B cell (primary cell): Measurements from ENCODE around the gene NPSR1. TPM values are rescaled to one million over a fixed set of nuclear protein-coding genes. Genes with fewer than 3 reads are reported as not detected.

Experiments used
- ATAC-seq: fragments of 200-7000 bp; cut with Tn5 transposase; one replicate; pipeline ENCODE4 v1.10.0; 2021; ENCODE audit warnings: low read depth, mild to moderate bottlenecking, moderate number of reproducible peaks, moderate library complexity
- CTCF ChIA-PET: fragments of 350-600 bp; sonication (Branson Sonifier 250); formaldehyde crosslinking; loops from one replicate; lab custom pipeline; 2021; ENCODE audit warnings: antibody characterized with exemption, inconsistent platforms; lab: Charles Lee
- POLR2A ChIA-PET: fragments of 350-600 bp; sonication (Branson Sonifier 250); formaldehyde crosslinking; loops from one replicate; lab custom pipeline; 2021; ENCODE audit warnings: antibody characterized with exemption; lab: Charles Lee
- DNase-seq: peaks from one replicate; pipeline ENCODE4 v3.0.0; 2013
- H2AFZ ChIP-seq: 2 replicates; pipeline ENCODE4 v1.6.1; 2012; ENCODE audit warnings: mild to moderate bottlenecking, low read depth, low read length; ENCODE audit not compliant: insufficient read depth, poor library complexity, severe bottlenecking
- H3K27ac ChIP-seq, 2 donors: 1 replicate in 1 of 2; 2 replicates in 1 of 2; pipeline ENCODE4 v1.5.1; 2012 to 2013; ENCODE audit warnings: low read length in 2 of 2, mild to moderate bottlenecking in 2 of 2, moderate library complexity in 1 of 2
- H3K27me3 ChIP-seq, 4 experiments: fragments of 200-600 bp in 1 of 4; sonication (generic) in 1 of 4; replicated peaks in 1 of 4; 1 replicate in 2 of 4; 2 replicates in 2 of 4; pipeline versions ENCODE4 v1.6.1 to v1.7.0; 2013 to 2016; ENCODE audit warnings: low read length in 3 of 4, mild to moderate bottlenecking in 2 of 4, mixed read lengths in 1 of 4, moderate library complexity in 1 of 4; ENCODE audit not compliant: insufficient read depth in 4 of 4, control insufficient read depth in 3 of 4; ENCODE audit errors: control extremely low read depth in 1 of 4
- H3K36me3 ChIP-seq, 2 experiments: replicated peaks in 1 of 2; 1 replicate in 1 of 2; 2 replicates in 1 of 2; pipeline versions ENCODE4 v1.6.1 to v1.7.1; 2013; ENCODE audit warnings: low read length in 1 of 2; ENCODE audit not compliant: insufficient read depth in 2 of 2, control insufficient read depth in 1 of 2; ENCODE audit errors: control extremely low read depth in 1 of 2, extremely low read depth in 1 of 2
- H3K4me1 ChIP-seq, 2 donors: fragments of 200-600 bp in 1 of 2; sonication (generic) in 1 of 2; 1 replicate in 1 of 2; 2 replicates in 1 of 2; pipeline versions ENCODE4 v1.5.1 to v1.6.1; 2013 to 2017; ENCODE audit warnings: low read length in 2 of 2; ENCODE audit not compliant: control insufficient read depth in 2 of 2, insufficient read depth in 2 of 2
- H3K4me2 ChIP-seq: replicated peaks from 2 replicates; pipeline ENCODE3; 2012; ENCODE audit warnings: mild to moderate bottlenecking, low read depth, low read length; ENCODE audit not compliant: poor library complexity, severe bottlenecking
- H3K4me3 ChIP-seq, 5 experiments: fragments of 200-600 bp in 1 of 5; sonication (generic) in 1 of 5; 1 replicate in 3 of 5; 2 replicates in 2 of 5; pipeline versions ENCODE4 v1.5.1 to v1.7.0; 2011 to 2016; ENCODE audit warnings: low read length in 4 of 5, mild to moderate bottlenecking in 4 of 5, low read depth in 2 of 5, control low read depth in 1 of 5, moderate library complexity in 1 of 5; ENCODE audit not compliant: insufficient read depth in 1 of 5; ENCODE audit errors: control extremely low read depth in 1 of 5, extremely low read depth in 1 of 5
- H3K79me2 ChIP-seq: fragments of 200-600 bp; sonication (generic); one replicate; pipeline ENCODE4 v1.6.0; 2016; ENCODE audit warnings: low read length; ENCODE audit not compliant: control insufficient read depth, insufficient read depth
- H3K9ac ChIP-seq: fragments of 200-600 bp; sonication (generic); 2 replicates; pipeline ENCODE4 v1.6.1; 2017; ENCODE audit warnings: mild to moderate bottlenecking, low read length, moderate library complexity
- H3K9me3 ChIP-seq, 3 donors: one replicate each; pipeline versions ENCODE4 v1.6.1 to v1.7.1; 2013; ENCODE audit warnings: low read length in 2 of 3; ENCODE audit not compliant: control insufficient read depth in 2 of 3, insufficient read depth in 1 of 3; ENCODE audit errors: control extremely low read depth in 1 of 3
- H4K20me1 ChIP-seq: 2 replicates; pipeline ENCODE4 v1.6.0; 2012; ENCODE audit warnings: mild to moderate bottlenecking, low read length; ENCODE audit not compliant: insufficient read depth, control insufficient read depth, poor library complexity, severe bottlenecking
- H3K27ac Mint-ChIP-seq: one replicate; pipeline ENCODE4 v1.8.0; 2021; ENCODE audit warnings: mixed read lengths
- H3K27me3 Mint-ChIP-seq: one replicate; pipeline ENCODE4 v1.8.0; 2021; ENCODE audit warnings: mixed read lengths
- H3K4me1 Mint-ChIP-seq: one replicate; pipeline ENCODE4 v1.8.0; 2021; ENCODE audit warnings: mixed read lengths
- H3K4me3 Mint-ChIP-seq: one replicate; pipeline ENCODE4 v1.8.0; 2021; ENCODE audit warnings: mixed read lengths
- H3K9me3 Mint-ChIP-seq: one replicate; pipeline ENCODE4 v1.8.0; 2022; ENCODE audit warnings: mixed read lengths; ENCODE audit not compliant: insufficient read depth
- EZH2 ChIP-seq: IDR thresholded peaks from 2 replicates; pipeline ENCODE4 v1.6.1; 2012; ENCODE audit warnings: borderline replicate concordance, low read depth, mild to moderate bottlenecking, moderate library complexity, low read length; ENCODE audit not compliant: insufficient read depth, poor library complexity, severe bottlenecking
- WGBS: methylation state at CpG from one replicate; pipeline ENCODE4 v1.1.5; 2013; ENCODE audit warnings: missing lambda C conversion rate; ENCODE audit not compliant: insufficient coverage; 5-methylcytosine and 5-hydroxymethylcytosine counted together
- intact Hi-C: fragments of 100-400 bp; cut with micrococcal nuclease; formaldehyde crosslinking; loops from one replicate; pipeline ENCODE4 v1.10.0; 2022
- polyA plus RNA-seq: library from polyadenylated mRNA; depleted of rRNA; stranded (reverse); fragments of >200 nt; gene quantifications from 2 replicates; pipeline ENCODE4 v1.2.3, GENCODE V29; 2012
- total RNA-seq, 2 donors: library from RNA; stranded (reverse); fragments of 120-200 nt in 1 of 2; gene quantifications; 1 replicate in 1 of 2; 2 replicates in 1 of 2; pipeline versions ENCODE4 v1.2.3 to v1.2.4, GENCODE V29; 2013 to 2022
- TF ChIP-seq, protein P1 (sequence below): fragments of 200-600 bp; IDR thresholded peaks from one replicate; pipeline ENCODE4 v1.8.0; 2022; ENCODE audit warnings: antibody characterized with exemption, mild to moderate bottlenecking

NPSR1 gene
- total and polyA plus RNA-seq, 2 donors (not counting 1 experiment from before 2014, with no cell fraction given): not detected

DNA sequence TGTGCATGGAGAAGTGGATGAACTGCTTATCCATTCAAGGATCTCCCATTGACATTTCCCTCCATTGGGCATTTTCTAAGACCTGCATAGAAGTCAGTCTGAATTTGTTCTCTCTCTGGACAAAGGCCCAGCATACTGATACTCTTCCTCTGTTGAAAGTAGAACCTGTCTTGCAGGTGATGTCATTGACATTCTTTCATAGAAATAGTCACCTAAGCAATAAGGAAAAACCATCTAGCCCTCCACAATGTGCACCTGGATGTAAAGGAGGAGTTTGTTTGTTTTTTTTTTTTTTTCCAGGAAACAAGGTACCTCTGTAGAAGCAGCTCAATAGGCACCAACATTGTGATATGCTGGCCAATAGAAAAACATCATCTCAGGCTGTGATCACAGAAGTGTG, 228.8 kb downstream of the NPSR1 start:
- H4K20me1 ChIP-seq: no peaks in the 10 kb centered on the region
- DNase-seq (no peak), ATAC-seq (no peak)
- TF ChIP-seq EZH2: no peak
- no peaks in the 10 kb centered on the region for H3K79me2 ChIP-seq
- no peak overlapping the region for H3K4me2 ChIP-seq
- Mint-ChIP-seq H3K27me3 (peaks cover 4% of the 10 kb centered on the region), H3K9me3 (peaks cover 2% of the 10 kb centered on the region), H3K4me3 (no peak overlapping the region), H3K4me1 (no peaks in the 10 kb centered on the region), H3K27ac (no peak overlapping the region)
- H3K4me3 ChIP-seq: no peak overlapping the region
- no peak overlapping the region for H3K27ac ChIP-seq
- no peak overlapping the region for H2AFZ ChIP-seq
- intact Hi-C loops: no loop called here
- no peaks in the 10 kb centered on the region for H3K4me1 ChIP-seq
- ChIA-PET POLR2A (no interaction called here), CTCF (no interaction called here)
- H3K9ac ChIP-seq: no peak overlapping the region
- no peaks in the 10 kb centered on the region for H3K36me3 ChIP-seq
- peaks cover 1 to 11% (median 3%) of the 10 kb centered on the region in 3 donors for H3K9me3 ChIP-seq
- H3K27me3 ChIP-seq: no peaks in the 10 kb centered on the region

DNA sequence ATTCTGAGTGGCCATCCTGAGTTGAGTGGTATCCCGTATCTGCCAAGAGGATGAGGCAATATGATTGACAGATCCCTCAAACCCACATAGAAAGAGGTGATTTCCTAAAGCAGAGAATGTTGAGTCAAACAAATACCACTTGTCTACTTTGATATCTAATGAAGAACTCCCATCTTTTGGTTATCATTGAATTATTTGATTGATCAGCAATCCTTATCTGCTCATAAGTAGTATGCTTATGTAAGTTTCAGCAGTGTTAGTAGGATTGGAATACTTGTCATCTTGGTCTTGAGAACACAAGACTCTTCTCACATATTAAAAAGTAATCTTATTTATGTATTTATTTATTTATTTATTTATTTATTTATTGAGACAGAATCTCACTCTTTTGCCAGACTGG, 231.9 kb downstream of the NPSR1 start:
- Histone ChIP-seq H3K79me2 (no peaks in the 10 kb centered on the region), H3K27ac (no peak overlapping the region), H3K9me3 (peaks cover 1 to 3% (median 2%) of the 10 kb centered on the region in 3 donors), H3K4me2 (no peak overlapping the region), H3K4me3 (no peak overlapping the region), H3K27me3 (no peaks in the 10 kb centered on the region), H4K20me1 (no peaks in the 10 kb centered on the region), H3K36me3 (no peaks in the 10 kb centered on the region), H3K9ac (no peak overlapping the region), H2AFZ (no peak overlapping the region), H3K4me1 (no peaks in the 10 kb centered on the region)
- H3K27ac Mint-ChIP-seq: no peak overlapping the region
- peaks cover 7% of the 10 kb centered on the region for H3K9me3 Mint-ChIP-seq
- H3K4me1 Mint-ChIP-seq: no peaks in the 10 kb centered on the region
- DNase-seq (no peak), ATAC-seq (no peak)
- no peak overlapping the region for H3K4me3 Mint-ChIP-seq
- intact Hi-C loops: no loop called here
- TF ChIP-seq, protein P1, sequence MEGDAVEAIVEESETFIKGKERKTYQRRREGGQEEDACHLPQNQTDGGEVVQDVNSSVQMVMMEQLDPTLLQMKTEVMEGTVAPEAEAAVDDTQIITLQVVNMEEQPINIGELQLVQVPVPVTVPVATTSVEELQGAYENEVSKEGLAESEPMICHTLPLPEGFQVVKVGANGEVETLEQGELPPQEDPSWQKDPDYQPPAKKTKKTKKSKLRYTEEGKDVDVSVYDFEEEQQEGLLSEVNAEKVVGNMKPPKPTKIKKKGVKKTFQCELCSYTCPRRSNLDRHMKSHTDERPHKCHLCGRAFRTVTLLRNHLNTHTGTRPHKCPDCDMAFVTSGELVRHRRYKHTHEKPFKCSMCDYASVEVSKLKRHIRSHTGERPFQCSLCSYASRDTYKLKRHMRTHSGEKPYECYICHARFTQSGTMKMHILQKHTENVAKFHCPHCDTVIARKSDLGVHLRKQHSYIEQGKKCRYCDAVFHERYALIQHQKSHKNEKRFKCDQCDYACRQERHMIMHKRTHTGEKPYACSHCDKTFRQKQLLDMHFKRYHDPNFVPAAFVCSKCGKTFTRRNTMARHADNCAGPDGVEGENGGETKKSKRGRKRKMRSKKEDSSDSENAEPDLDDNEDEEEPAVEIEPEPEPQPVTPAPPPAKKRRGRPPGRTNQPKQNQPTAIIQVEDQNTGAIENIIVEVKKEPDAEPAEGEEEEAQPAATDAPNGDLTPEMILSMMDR: no peak
- no peak for TF ChIP-seq EZH2
- no CpG with 5 or more reads among the region's 1 CpG for WGBS
- ChIA-PET POLR2A (no interaction called here), CTCF (no interaction called here)
- peaks cover 4% of the 10 kb centered on the region for H3K27me3 Mint-ChIP-seq
